T-cell (primary cell): Measurements from ENCODE around the gene DNAH8. TPM values are rescaled to one million over a fixed set of nuclear protein-coding genes. Genes with fewer than 3 reads are reported as not detected.

Experiments
- ATAC-seq, 4 experiments: fragments of 200-7000 bp in 3 of 4; fragments of 150-1000 bp in 1 of 4; cut with Tn5 transposase; replicated peaks in 1 of 4; 1 replicate in 3 of 4; 2 replicates in 1 of 4; pipeline ENCODE4 v1.10.0; 2021; ENCODE audit warnings: moderate library complexity in 3 of 4, mild to moderate bottlenecking in 2 of 4, moderate number of reproducible peaks in 1 of 4
- CTCF ChIA-PET, 2 donors: fragments of 300-600 bp; sonication (Branson Sonifier 250); formaldehyde crosslinking; loops; one replicate each; lab custom pipeline; 2022; ENCODE audit warnings: antibody characterized with exemption in 2 of 2; lab: Charles Lee
- POLR2A ChIA-PET, 2 donors: fragments of 300-600 bp; sonication (Branson Sonifier 250); formaldehyde crosslinking; loops; one replicate each; lab custom pipeline; 2022; ENCODE audit warnings: antibody characterized with exemption in 2 of 2; lab: Charles Lee
- DNase-seq, 35 experiments: peaks; one replicate each; pipeline versions ENCODE4 v3.0.0 to v3.0.0-alpha.2; 2013 to 2023
- H3K27ac ChIP-seq: one replicate; pipeline ENCODE4 v1.5.1; 2013; ENCODE audit warnings: low read length
- H3K27me3 ChIP-seq, 2 experiments: replicated peaks in 1 of 2; 1 replicate in 1 of 2; 2 replicates in 1 of 2; pipeline versions ENCODE4 v1.6.1 to v1.7.0; 2013; ENCODE audit warnings: low read length in 1 of 2, mixed read lengths in 1 of 2; ENCODE audit not compliant: control insufficient read depth in 2 of 2, insufficient read depth in 2 of 2; ENCODE audit errors: extremely low read depth in 1 of 2
- H3K36me3 ChIP-seq, 2 donors: 1 replicate in 1 of 2; 2 replicates in 1 of 2; pipeline versions ENCODE4 v1.6.1 to v1.7.0; 2013; ENCODE audit warnings: low read length in 1 of 2; ENCODE audit not compliant: control insufficient read depth in 2 of 2, insufficient read depth in 1 of 2; ENCODE audit errors: extremely low read depth in 1 of 2
- H3K4me1 ChIP-seq, 2 experiments: 1 replicate in 1 of 2; 2 replicates in 1 of 2; pipeline versions ENCODE4 v1.6.1 to v1.7.0; 2013; ENCODE audit warnings: low read length in 2 of 2, mixed read lengths in 1 of 2; ENCODE audit not compliant: insufficient read depth in 2 of 2, control insufficient read depth in 1 of 2; ENCODE audit errors: extremely low read depth in 1 of 2
- H3K4me3 ChIP-seq, 2 donors: 1 replicate in 1 of 2; 2 replicates in 1 of 2; pipeline versions ENCODE4 v1.5.1 to v1.7.0; 2013; ENCODE audit warnings: mild to moderate bottlenecking in 2 of 2, low read length in 1 of 2, moderate library complexity in 1 of 2; ENCODE audit not compliant: control insufficient read depth in 1 of 2; ENCODE audit errors: extremely low read depth in 1 of 2
- H3K9me3 ChIP-seq: 2 replicates; pipeline ENCODE4 v1.7.0; 2013
- H3K27ac Mint-ChIP-seq, 2 donors: one replicate each; pipeline ENCODE4 v1.8.0; 2020 to 2021; ENCODE audit warnings: mild to moderate bottlenecking in 2 of 2, mixed read lengths in 2 of 2
- H3K27me3 Mint-ChIP-seq, 2 donors: one replicate each; pipeline ENCODE4 v1.8.0; 2021 to 2022; ENCODE audit warnings: mixed read lengths in 2 of 2
- H3K36me3 Mint-ChIP-seq: one replicate; pipeline ENCODE4 v1.8.0; 2021; ENCODE audit warnings: mixed read lengths
- H3K4me1 Mint-ChIP-seq, 3 donors: one replicate each; pipeline ENCODE4 v1.8.0; 2020 to 2022; ENCODE audit warnings: mixed read lengths in 3 of 3, mild to moderate bottlenecking in 1 of 3
- H3K4me3 Mint-ChIP-seq, 3 donors: one replicate each; pipeline ENCODE4 v1.8.0; 2020 to 2022; ENCODE audit warnings: mild to moderate bottlenecking in 3 of 3, mixed read lengths in 3 of 3, moderate library complexity in 3 of 3
- H3K9me3 Mint-ChIP-seq, 3 donors: one replicate each; pipeline ENCODE4 v1.8.0; 2020 to 2022; ENCODE audit warnings: mixed read lengths in 3 of 3
- WGBS: methylation state at CpG from one replicate; pipeline ENCODE4 v1.1.5; 2013; ENCODE audit warnings: missing lambda C conversion rate; ENCODE audit not compliant: insufficient coverage; 5-methylcytosine and 5-hydroxymethylcytosine counted together
- total RNA-seq, 35 experiments: library from RNA in 6 of 35; stranded (reverse) in 6 of 35; fragments of 120-200 nt in 1 of 35; gene quantifications; one replicate each; pipeline versions ENCODE4 v1.2.1 to v1.2.4 and lab custom pipeline; 2013 to 2026

Gene DNAH8
- total RNA-seq, 5 donors from 2014 or later (not counting 1 experiment from before 2014, with no cell fraction given), result 0.03 to 0.12 (median 0.08) TPM; not detected in 1

GRCh38 chr6:39060467-39061160, 345.5 kb downstream of the DNAH8 start:
- Mint-ChIP-seq H3K4me3 (no peak overlapping the region), H3K4me1 (peaks cover 0 to 6% (median 0%) of the 10 kb centered on the region in 3 donors), H3K27me3 (peaks cover 4 to 23% of the 10 kb centered on the region in 2 donors), H3K27ac (no peak overlapping the region), H3K36me3 (no peaks in the 10 kb centered on the region), H3K9me3 (no peaks in the 10 kb centered on the region)
- no peak for DNase-seq
- no peak overlapping the region for H3K27ac ChIP-seq
- peaks cover 0 to 42% of the 10 kb centered on the region in 2 experiments for H3K27me3 ChIP-seq
- H3K4me3 ChIP-seq, result no peak overlapping the region
- H3K36me3 ChIP-seq, result no peaks in the 10 kb centered on the region
- ATAC-seq, result no peak
- no peaks in the 10 kb centered on the region for H3K4me1 ChIP-seq
- H3K9me3 ChIP-seq, result no peaks in the 10 kb centered on the region
- whole genome bisulfite sequencing, result 80% methylated on average over 3 of the region's 7 CpGs
- POLR2A ChIA-PET, result no interaction called here
- CTCF ChIA-PET, result no interaction called here

- no peaks in the 10 kb centered on the region for H3K9me3 ChIP-seq
- peaks cover 0 to 46% of the 10 kb centered on the region in 2 experiments for H3K27me3 ChIP-seq
- no peak overlapping the region for H3K27ac Mint-ChIP-seq
- ChIA-PET POLR2A (no interaction called here), CTCF (no interaction called here)
- H3K9me3 Mint-ChIP-seq, result no peaks in the 10 kb centered on the region
- ATAC-seq, result no peak
- H3K27ac ChIP-seq, result no peak overlapping the region
- H3K27me3 Mint-ChIP-seq, result peaks cover 4 to 26% of the 10 kb centered on the region in 2 donors
- H3K4me1 Mint-ChIP-seq, result peaks cover 0 to 6% (median 0%) of the 10 kb centered on the region in 3 donors
- H3K4me3 Mint-ChIP-seq, result no peak overlapping the region
- DNase-seq, result no peak
- H3K4me3 ChIP-seq, result no peak overlapping the region
- no peaks in the 10 kb centered on the region for H3K36me3 Mint-ChIP-seq
- WGBS, result no CpG with 5 or more reads among the region's 6 CpGs
- H3K4me1 ChIP-seq, result no peaks in the 10 kb centered on the region
- no peaks in the 10 kb centered on the region for H3K36me3 ChIP-seq
These were observed 346.1 kb downstream of the DNAH8 start for GRCh38 chr6:39061182-39061581.

DNA sequence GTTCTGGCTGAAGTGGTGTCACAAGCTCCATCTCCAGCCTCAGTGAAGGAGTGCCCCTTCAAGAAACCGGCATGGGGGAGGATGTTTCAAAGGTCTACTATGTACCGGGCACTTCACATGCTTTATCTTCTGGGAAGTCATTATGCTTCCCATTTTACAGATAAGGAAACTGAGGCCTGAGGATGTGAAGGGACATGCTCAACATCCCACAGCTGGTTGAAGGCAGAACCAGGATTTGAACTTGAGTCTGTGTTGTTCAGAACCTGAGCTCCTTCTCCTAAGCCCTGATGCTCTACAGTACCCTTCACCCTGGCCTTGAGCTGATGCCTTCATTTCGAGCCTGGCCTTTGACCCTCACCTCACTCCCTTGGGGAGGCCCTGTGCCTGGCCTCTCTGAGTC, 346.5 kb downstream of the DNAH8 start:
- H3K9me3 Mint-ChIP-seq, result no peaks in the 10 kb centered on the region
- H3K27me3 Mint-ChIP-seq, result peaks cover 4 to 28% of the 10 kb centered on the region in 2 donors
- peaks cover 0 to 47% of the 10 kb centered on the region in 2 experiments for H3K27me3 ChIP-seq
- H3K27ac Mint-ChIP-seq, result no peak overlapping the region
- DNase-seq, result no peak
- no peaks in the 10 kb centered on the region for H3K36me3 ChIP-seq
- POLR2A ChIA-PET, result no interaction called here
- no peak overlapping the region for H3K4me3 Mint-ChIP-seq
- H3K9me3 ChIP-seq, result no peaks in the 10 kb centered on the region
- CTCF ChIA-PET, result no interaction called here
- ATAC-seq, result no peak
- no peaks in the 10 kb centered on the region for H3K4me1 ChIP-seq
- H3K27ac ChIP-seq, result no peak overlapping the region
- WGBS, result 40% methylated on average over 1 of the region's 3 CpGs
- H3K4me3 ChIP-seq, result no peak overlapping the region
- peaks cover 0 to 6% (median 0%) of the 10 kb centered on the region in 3 donors for H3K4me1 Mint-ChIP-seq
- H3K36me3 Mint-ChIP-seq, result no peaks in the 10 kb centered on the region

DNA sequence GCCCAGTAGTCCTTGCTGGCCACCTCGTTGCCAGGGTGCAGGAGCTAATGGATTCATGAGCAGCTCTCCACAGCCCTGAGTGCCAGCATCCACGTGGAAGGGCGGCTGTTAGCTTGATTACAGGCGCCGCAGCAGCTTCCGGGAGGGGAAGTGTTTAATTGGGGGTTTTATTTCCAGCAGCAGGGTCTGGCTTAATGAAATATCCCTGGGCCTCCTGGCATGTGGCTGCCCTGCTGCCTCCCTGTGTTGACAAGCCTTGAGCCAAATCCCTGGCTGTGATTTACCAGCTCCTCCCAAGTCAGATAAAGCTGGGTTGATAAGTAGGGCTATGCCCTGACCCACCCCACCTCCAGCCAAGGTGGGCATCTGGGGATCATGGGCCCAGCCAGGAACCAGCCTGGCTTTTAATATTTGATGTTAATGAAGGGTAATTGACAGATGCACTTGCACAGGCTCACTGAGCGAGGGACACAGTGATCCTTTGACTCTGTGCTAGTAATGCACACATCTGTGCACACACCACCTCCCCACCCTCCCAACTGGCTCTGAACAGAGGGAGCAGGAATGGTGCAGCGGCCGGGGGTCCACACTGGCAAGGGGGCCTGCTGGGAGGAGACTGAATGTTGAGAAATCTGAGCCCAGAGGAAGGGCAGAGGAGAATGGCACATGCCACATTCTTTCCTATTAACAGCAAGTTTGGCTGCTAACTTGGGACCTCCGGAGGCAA, 347.1 kb downstream of the DNAH8 start:
- Histone ChIP-seq H3K27ac (no peak overlapping the region), H3K36me3 (no peaks in the 10 kb centered on the region), H3K9me3 (no peaks in the 10 kb centered on the region), H3K4me3 (no peak overlapping the region), H3K4me1 (no peaks in the 10 kb centered on the region), H3K27me3 (peaks cover 0 to 48% of the 10 kb centered on the region in 2 experiments)
- ChIA-PET CTCF (no interaction called here), POLR2A (no interaction called here)
- 43% methylated on average over 6 of the region's 10 CpGs for WGBS
- Mint-ChIP-seq H3K4me3 (no peak overlapping the region), H3K4me1 (peaks cover 0 to 6% (median 0%) of the 10 kb centered on the region in 3 donors), H3K36me3 (no peaks in the 10 kb centered on the region), H3K27me3 (peaks cover 4 to 28% of the 10 kb centered on the region in 2 donors), H3K27ac (no peak overlapping the region), H3K9me3 (no peaks in the 10 kb centered on the region)
- DNase-seq, result no peak
- ATAC-seq, result no peak

DNA sequence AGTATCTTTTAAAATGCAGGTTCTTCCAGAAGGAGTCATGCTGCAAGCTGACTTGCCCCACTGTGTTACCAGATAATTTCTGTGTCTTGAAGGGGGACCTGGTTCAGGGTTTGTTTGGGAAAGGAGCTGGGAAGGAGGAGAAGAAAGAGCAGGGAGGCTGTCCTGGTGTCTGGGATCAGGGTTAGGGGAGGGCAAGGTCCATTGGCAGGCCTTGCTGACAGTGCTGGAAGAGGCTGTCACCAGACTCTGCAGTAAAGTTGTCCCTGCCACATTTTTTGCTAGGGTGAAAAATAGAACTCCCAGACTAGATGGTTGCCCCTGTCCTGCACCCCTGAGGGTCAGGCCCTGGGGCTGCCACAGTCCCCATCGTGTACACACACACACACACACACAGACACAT, 348.4 kb downstream of the DNAH8 start:
- ATAC-seq (no peak), DNase-seq (no peak)
- Mint-ChIP-seq H3K4me1 (peaks cover 0 to 6% (median 0%) of the 10 kb centered on the region in 3 donors), H3K4me3 (no peak overlapping the region), H3K36me3 (no peaks in the 10 kb centered on the region), H3K27me3 (peaks cover 4 to 27% of the 10 kb centered on the region in 2 donors), H3K27ac (no peak overlapping the region), H3K9me3 (no peaks in the 10 kb centered on the region)
- ChIA-PET CTCF (no interaction called here), POLR2A (interaction anchor here in 1 of 2 donors (0.6 kb wide), 1 partner anchor 1952 kb away, joined by 8 read pairs; no protein-coding TSS in a partner anchor)
- no peak overlapping the region for H3K4me3 ChIP-seq
- no CpG with 5 or more reads among the region's 1 CpG for WGBS
- H3K36me3 ChIP-seq, result no peaks in the 10 kb centered on the region
- H3K27me3 ChIP-seq, result peaks cover 0 to 41% of the 10 kb centered on the region in 2 experiments
- H3K27ac ChIP-seq, result no peak overlapping the region
- H3K9me3 ChIP-seq, result no peaks in the 10 kb centered on the region
- H3K4me1 ChIP-seq, result no peaks in the 10 kb centered on the region

DNA sequence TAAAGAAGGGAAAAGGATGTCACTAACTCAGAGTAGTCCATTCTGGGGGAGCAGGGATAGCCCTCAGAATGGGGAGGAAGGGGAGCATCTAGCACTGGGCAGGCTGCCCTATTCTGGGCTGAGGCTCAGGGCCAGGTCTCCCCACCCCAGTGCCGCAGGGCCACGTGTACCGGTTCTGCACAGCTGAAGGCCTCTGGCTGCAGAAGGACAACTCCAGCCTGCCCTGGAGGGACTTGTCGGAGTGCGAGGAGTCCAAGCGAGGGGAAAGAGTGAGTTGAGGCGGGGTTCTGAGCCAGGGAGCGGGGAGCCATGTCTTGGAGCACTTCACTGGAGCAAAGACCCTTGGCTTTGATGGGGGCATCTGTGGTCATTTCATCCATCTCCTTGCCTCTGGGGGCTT, 350.4 kb downstream of the DNAH8 start:
- Histone ChIP-seq H3K4me3 (no peak overlapping the region), H3K27ac (no peak overlapping the region), H3K36me3 (no peaks in the 10 kb centered on the region), H3K27me3 (peaks cover 0 to 28% of the 10 kb centered on the region in 2 experiments), H3K4me1 (no peaks in the 10 kb centered on the region), H3K9me3 (no peaks in the 10 kb centered on the region)
- peaks cover 0 to 6% (median 0%) of the 10 kb centered on the region in 3 donors for H3K4me1 Mint-ChIP-seq
- no peak overlapping the region for H3K4me3 Mint-ChIP-seq
- DNase-seq (no peak), ATAC-seq (no peak)
- H3K27ac Mint-ChIP-seq, result no peak overlapping the region
- H3K36me3 Mint-ChIP-seq, result no peaks in the 10 kb centered on the region
- WGBS, result 91% methylated on average over 8 of the region's 8 CpGs
- H3K27me3 Mint-ChIP-seq, result peaks cover 4 to 16% of the 10 kb centered on the region in 2 donors
- ChIA-PET CTCF (no interaction called here), POLR2A (no interaction called here)
- no peaks in the 10 kb centered on the region for H3K9me3 Mint-ChIP-seq
